GM12878 (cell line): ENCODE results near the gene HCFC1. TPM values are rescaled to one million over a fixed set of nuclear protein-coding genes. Genes with fewer than 3 reads are reported as not detected.

Experiments
- BACH1 ChIP-seq: fragments of 450-650 bp; IDR thresholded peaks from 2 replicates; pipeline ENCODE4 v1.6.1; 2017; ENCODE audit warnings: mild to moderate bottlenecking, borderline replicate concordance
- CUX1 ChIP-seq: IDR thresholded peaks from 2 replicates; pipeline ENCODE4 v1.6.1; 2012; ENCODE audit warnings: improper control_type of control experiment, low read depth, low read length; ENCODE audit not compliant: insufficient replicate concordance
- E2F8 ChIP-seq: fragments of 450-650 bp; IDR thresholded peaks from 2 replicates; pipeline ENCODE4 v1.6.1; 2018; ENCODE audit warnings: mild to moderate bottlenecking, low read depth, moderate library complexity; ENCODE audit not compliant: partially characterized antibody
- EGR1 ChIP-seq, 2 experiments: IDR thresholded peaks; 1 replicate in 1 of 2; 2 replicates in 1 of 2; pipeline ENCODE4 v1.6.1; 2011 to 2012; ENCODE audit warnings: low read depth in 2 of 2, low read length in 2 of 2, borderline replicate concordance in 1 of 2, mild to moderate bottlenecking in 1 of 2, moderate library complexity in 1 of 2
- EP300 ChIP-seq, 2 experiments: fragments of 150-350 bp in 1 of 2; IDR thresholded peaks; 2 replicates each; pipeline ENCODE4 v1.6.1; 2011 to 2012; ENCODE audit warnings: low read depth in 2 of 2, low read length in 2 of 2, borderline replicate concordance in 1 of 2, improper control_type of control experiment in 1 of 2, inconsistent platforms in 1 of 2; ENCODE audit not compliant: control insufficient read depth in 1 of 2
- FOXK2 ChIP-seq: fragments of 450-650 bp; IDR thresholded peaks from 2 replicates; pipeline ENCODE4 v1.6.1; 2017; ENCODE audit warnings: mild to moderate bottlenecking, moderate library complexity
- GABPA ChIP-seq: IDR thresholded peaks from 2 replicates; pipeline ENCODE4 v1.6.1; 2014; ENCODE audit warnings: antibody characterized with exemption, low read depth, mild to moderate bottlenecking, inconsistent platforms
- HDAC6 ChIP-seq: fragments of 200-600 bp; sonication (generic); IDR thresholded peaks from one replicate; pipeline ENCODE4 v1.8.0; 2017; ENCODE audit warnings: antibody characterized with exemption; ENCODE audit not compliant: unreplicated experiment
- HDGF ChIP-seq: fragments of 450-650 bp; IDR thresholded peaks from 2 replicates; pipeline ENCODE4 v1.6.1; 2016; ENCODE audit warnings: antibody characterized with exemption
- MTA3 ChIP-seq: IDR thresholded peaks from 2 replicates; pipeline ENCODE4 v1.6.1; 2012; ENCODE audit warnings: low read length, inconsistent platforms, borderline replicate concordance
- MYB ChIP-seq: fragments of 150-350 bp; IDR thresholded peaks from 2 replicates; pipeline ENCODE4 v1.6.1; 2014; ENCODE audit warnings: mild to moderate bottlenecking, low read depth, low read length, borderline replicate concordance
- NR2C1 ChIP-seq: fragments of 450-650 bp; IDR thresholded peaks from 2 replicates; pipeline ENCODE4 v1.6.1; 2017; ENCODE audit warnings: antibody characterized with exemption, mild to moderate bottlenecking, moderate library complexity
- PAX8 ChIP-seq: fragments of 450-650 bp; IDR thresholded peaks from 2 replicates; pipeline ENCODE4 v1.6.1; 2017; ENCODE audit warnings: mild to moderate bottlenecking, moderate library complexity
- PRDM15 ChIP-seq: fragments of 450-650 bp; formaldehyde crosslinking; IDR thresholded peaks from 2 replicates; pipeline ENCODE4 v1.4.0; 2020; ENCODE audit warnings: mild to moderate bottlenecking, moderate library complexity
- SPI1 ChIP-seq: IDR thresholded peaks from 2 replicates; pipeline ENCODE4 v1.6.1; 2011; ENCODE audit warnings: low read depth, mild to moderate bottlenecking, low read length, moderate library complexity, borderline replicate concordance; ENCODE audit not compliant: insufficient read depth
- SREBF1 ChIP-seq: IDR thresholded peaks from 2 replicates; pipeline ENCODE4 v1.6.1; 2012; ENCODE audit warnings: mild to moderate bottlenecking, low read length
- SUPT20H ChIP-seq: IDR thresholded peaks from 2 replicates; pipeline ENCODE4 v1.6.1; 2011; ENCODE audit warnings: low read depth, mild to moderate bottlenecking, low read length, moderate library complexity, borderline replicate concordance; ENCODE audit not compliant: control insufficient read depth
- ZNF207 ChIP-seq: fragments of 450-650 bp; IDR thresholded peaks from 2 replicates; pipeline ENCODE4 v1.6.1; 2014; ENCODE audit warnings: antibody characterized with exemption, mild to moderate bottlenecking, borderline replicate concordance
- ZNF274 ChIP-seq: IDR thresholded peaks from one replicate; pipeline ENCODE4 v1.8.0; 2011; ENCODE audit not compliant: insufficient read length, insufficient read depth
- polyA plus RNA-seq, 11 experiments: library from polyadenylated mRNA; depleted of rRNA in 4 of 11; unstranded in 6 of 11; stranded (reverse) in 5 of 11; fragments of >200 nt; fragmentation: Nextera tagmentation in 4 of 11; fragmentation: Illumina TruSeq in 1 of 11; extraction: Ambion mirVana in 4 of 11; extraction: Trizol in 1 of 11; gene quantifications; 1 replicate in 1 of 11; 2 replicates in 10 of 11; pipeline versions ENCODE4 v1.2.1 to v1.2.3, GENCODE V29; 2011 to 2016; ENCODE audit warnings: inconsistent platforms in 2 of 11, missing spikeins in 2 of 11, low read depth in 1 of 11
- total RNA-seq, 4 experiments: library from RNA; depleted of rRNA in 3 of 4; stranded (reverse); fragments of >200 nt in 3 of 4; fragmentation: Illumina TruSeq in 1 of 4; extraction: Trizol in 1 of 4; gene quantifications; 2 replicates each; pipeline versions ENCODE4 v1.2.1 to v1.2.3, GENCODE V29; 2013 to 2021

HCFC1 gene
- total and polyA plus RNA-seq, 10 of the 15 experiments (the other 5 are each of a cell fraction or from before 2014, with no cell fraction given): 3.9 to 92.7 (median 23.5) TPM

- TF ChIP-seq BACH1 (peak; percentile 66), HDGF (no peak), ZNF207 (no peak), EP300 (IDR thresholded peaks at IDR 0.05; ENCODE audit: borderline replicate concordance in 1 of 2, control insufficient read depth in 1 of 2, low read depth in 2 of 2, low read length in 2 of 2) (no peak), PAX8 (no peak), EGR1 (IDR thresholded peaks at IDR 0.05; ENCODE audit: borderline replicate concordance in 1 of 2, low read depth in 2 of 2, low read length in 2 of 2) (no peak; a peak in 1 of 3 replicates), CUX1 (no peak), PRDM15 (CRISPR knock-in tag) (no peak), SPI1 (no peak), SREBF1 (no peak), MTA3 (no peak), ZNF274 (no peak), HDAC6 (no peak), NR2C1 (no peak), FOXK2 (no peak), MYB (no peak), E2F8 (no peak), GABPA (0 out of 2 replicates have a peak, but pooled peaks have one; percentile 27), SUPT20H (no peak)
Observed at GRCh38 chrX:153934762-153935325, 36.8 kb downstream of the HCFC1 start, which contains the start of gene NAA10 (continued).
